Measurements from ENCODE around the gene GALNT2. TPM values are rescaled to one million over a fixed set of nuclear protein-coding genes. Genes with fewer than 3 reads are reported as not detected.

The GALNT2 gene
- total and polyA plus RNA-seq, 9 of the 15 experiments (the other 6 are each of a cell fraction or from before 2014, with no cell fraction given), result 1.6 to 106 (median 51.9) TPM

DNA sequence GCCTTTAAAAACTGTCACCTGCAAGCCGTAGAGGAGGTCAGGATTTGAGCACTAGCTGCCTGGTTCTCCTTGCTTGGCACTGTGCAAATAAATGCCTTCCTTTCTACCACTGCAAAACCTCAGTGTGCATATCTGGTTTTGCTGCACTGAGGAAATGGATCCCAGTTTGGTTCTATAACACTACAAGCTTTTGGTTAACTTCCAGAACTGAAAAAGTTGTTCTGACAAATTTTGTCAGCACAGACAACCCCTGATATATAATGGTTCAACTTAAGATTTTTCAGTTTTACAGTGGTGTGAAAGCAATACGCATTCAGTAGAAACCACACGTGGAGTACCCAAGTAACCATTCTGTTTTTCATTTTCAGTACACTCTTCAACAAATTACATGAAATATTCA lies 29.8 kb upstream of the GALNT2 start (continued):
- TF ChIP-seq AFF1 (IDR thresholded peaks at IDR 0.05; ENCODE audit: low read depth in 1 of 2, partially characterized antibody in 2 of 2) (no peak), RBM14 (IDR thresholded peaks at IDR 0.05; ENCODE audit: borderline replicate concordance, insufficient read depth, low read depth, low read length) (no peak), KLF6 (CRISPR knock-in tag; IDR thresholded peaks at IDR 0.05; ENCODE audit: borderline replicate concordance) (no peak), CREB5 (CRISPR knock-in tag; IDR thresholded peaks at IDR 0.05) (no peak), TOE1 (IDR thresholded peaks at IDR 0.05; ENCODE audit: borderline replicate concordance) (no peak), TOE1 (CRISPR knock-in tag; IDR thresholded peaks at IDR 0.05; ENCODE audit: borderline replicate concordance, low read depth) (no peak)

All from K562 (cell line).